Activated naive CD8-positive, alpha-beta T cell treated with anti-CD3 and anti-CD28 coated beads, Interleukin-2, amount 50 U/mL, for 16 hours (primary cell): ENCODE data around the gene CACNG1.
"Not testable (repeated sequence)": the region's sequence is repeated elsewhere in the genome, so short reads cannot be mapped to it uniquely, and the experiment has no call there.

Source experiments
- DNase-seq: peaks from one replicate; pipeline ENCODE4 v3.0.0-alpha.2; 2020; ENCODE audit warnings: low read depth, low spot score

Gene CACNG1

GRCh38 chr17:67078292-67078691 is 33.9 kb downstream of the CACNG1 start:
- no peak for DNase-seq

- no peak for DNase-seq
Measured at GRCh38 chr17:67079491-67079890, 35.1 kb downstream of the CACNG1 start.

GRCh38 chr17:67080804-67081203 is 36.5 kb downstream of the CACNG1 start:
- no peak for DNase-seq

- DNase-seq: no peak
Measured at GRCh38 chr17:67082107-67082506, 37.8 kb downstream of the CACNG1 start.

- no peak for DNase-seq
Measured at GRCh38 chr17:67085406-67085805, 41.1 kb downstream of the CACNG1 start.

- DNase-seq: no peak
Measured at GRCh38 chr17:67088639-67089038, 44.3 kb downstream of the CACNG1 start.

GRCh38 chr17:67090341-67090740 is 46.0 kb downstream of the CACNG1 start:
- DNase-seq: no peak

- DNase-seq: no peak
Measured at GRCh38 chr17:67092291-67092690, 47.9 kb downstream of the CACNG1 start.

- not testable (repeated sequence) for DNase-seq
Measured at GRCh38 chr17:67092710-67093109, 48.4 kb downstream of the CACNG1 start.

- DNase-seq: no peak
Measured at GRCh38 chr17:67093348-67093747, 49.0 kb downstream of the CACNG1 start.

GRCh38 chr17:67095291-67095690 is 50.9 kb downstream of the CACNG1 start:
- DNase-seq: not testable (repeated sequence)

- DNase-seq: no peak
Measured at GRCh38 chr17:67095803-67096202, 51.4 kb downstream of the CACNG1 start.

- no peak for DNase-seq
Measured at GRCh38 chr17:67096609-67097008, 52.3 kb downstream of the CACNG1 start.

GRCh38 chr17:67098006-67098405 is 53.7 kb downstream of the CACNG1 start:
- no peak for DNase-seq

- not testable (repeated sequence) for DNase-seq
Measured at GRCh38 chr17:67104641-67105040, 60.3 kb downstream of the CACNG1 start.

GRCh38 chr17:67105213-67105612 is 60.9 kb downstream of the CACNG1 start:
- DNase-seq: no peak
